OCI-LY3 (cell line): ENCODE results near the gene IQCE.

Experiments
- EZH2phosphoT487 ChIP-seq: fragments of 200-600 bp; shearing (Covaris generic); IDR thresholded peaks from 2 replicates; pipeline ENCODE4 v1.6.1; 2018; ENCODE audit warnings: antibody characterized with exemption, mixed run types, low read depth
- TF ChIP-seq, protein P1 (sequence below): fragments of 200-600, 300-600 bp; sonication (generic); IDR thresholded peaks from 2 replicates; pipeline ENCODE4 v1.5.1; 2014; ENCODE audit warnings: antibody characterized with exemption, low read length, low read depth

- TF ChIP-seq, protein P1, sequence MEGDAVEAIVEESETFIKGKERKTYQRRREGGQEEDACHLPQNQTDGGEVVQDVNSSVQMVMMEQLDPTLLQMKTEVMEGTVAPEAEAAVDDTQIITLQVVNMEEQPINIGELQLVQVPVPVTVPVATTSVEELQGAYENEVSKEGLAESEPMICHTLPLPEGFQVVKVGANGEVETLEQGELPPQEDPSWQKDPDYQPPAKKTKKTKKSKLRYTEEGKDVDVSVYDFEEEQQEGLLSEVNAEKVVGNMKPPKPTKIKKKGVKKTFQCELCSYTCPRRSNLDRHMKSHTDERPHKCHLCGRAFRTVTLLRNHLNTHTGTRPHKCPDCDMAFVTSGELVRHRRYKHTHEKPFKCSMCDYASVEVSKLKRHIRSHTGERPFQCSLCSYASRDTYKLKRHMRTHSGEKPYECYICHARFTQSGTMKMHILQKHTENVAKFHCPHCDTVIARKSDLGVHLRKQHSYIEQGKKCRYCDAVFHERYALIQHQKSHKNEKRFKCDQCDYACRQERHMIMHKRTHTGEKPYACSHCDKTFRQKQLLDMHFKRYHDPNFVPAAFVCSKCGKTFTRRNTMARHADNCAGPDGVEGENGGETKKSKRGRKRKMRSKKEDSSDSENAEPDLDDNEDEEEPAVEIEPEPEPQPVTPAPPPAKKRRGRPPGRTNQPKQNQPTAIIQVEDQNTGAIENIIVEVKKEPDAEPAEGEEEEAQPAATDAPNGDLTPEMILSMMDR = no peak
- no peak for TF ChIP-seq EZH2phosphoT487
Observed at GRCh38 chr7:2596464-2597272, 37.9 kb downstream of the IQCE start.
